Mammary epithelial cell (primary cell): ENCODE data around the gene TGFBRAP1.

Experiments used
- EZH2 ChIP-seq: IDR thresholded peaks from 2 replicates; pipeline ENCODE4 v1.6.1; 2012; ENCODE audit warnings: low read length, inconsistent platforms, borderline replicate concordance
- TF ChIP-seq, protein P1 (sequence below), 2 donors: IDR thresholded peaks in 1 of 2; conservative IDR thresholded peaks in 1 of 2; 2 replicates each; pipeline ENCODE4 v1.5.1; 2011 to 2012; ENCODE audit warnings: inconsistent platforms in 2 of 2, low read length in 2 of 2, mild to moderate bottlenecking in 2 of 2, control low read depth in 1 of 2, low read depth in 1 of 2; ENCODE audit not compliant: insufficient read depth in 1 of 2; ENCODE audit errors: extremely low read depth in 1 of 2

DNA sequence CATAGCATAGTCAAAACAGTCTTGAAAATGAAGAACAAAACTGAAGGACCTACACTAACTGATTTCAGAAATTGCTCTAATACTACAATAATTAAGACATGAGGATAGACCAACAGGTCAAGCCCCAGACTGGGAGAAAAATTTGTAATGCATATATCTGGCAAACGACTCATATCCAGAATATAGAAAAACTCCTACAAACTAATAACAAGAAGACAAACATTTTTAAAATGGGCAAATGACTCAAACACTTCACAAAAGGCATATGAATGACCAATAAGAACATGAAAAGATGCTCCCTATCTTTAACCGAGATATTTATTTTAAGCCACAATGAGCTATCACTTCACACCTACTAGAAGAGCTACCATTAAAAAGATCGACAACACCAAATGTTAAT, 14.2 kb downstream of the TGFBRAP1 start:
- TF ChIP-seq, protein P1, sequence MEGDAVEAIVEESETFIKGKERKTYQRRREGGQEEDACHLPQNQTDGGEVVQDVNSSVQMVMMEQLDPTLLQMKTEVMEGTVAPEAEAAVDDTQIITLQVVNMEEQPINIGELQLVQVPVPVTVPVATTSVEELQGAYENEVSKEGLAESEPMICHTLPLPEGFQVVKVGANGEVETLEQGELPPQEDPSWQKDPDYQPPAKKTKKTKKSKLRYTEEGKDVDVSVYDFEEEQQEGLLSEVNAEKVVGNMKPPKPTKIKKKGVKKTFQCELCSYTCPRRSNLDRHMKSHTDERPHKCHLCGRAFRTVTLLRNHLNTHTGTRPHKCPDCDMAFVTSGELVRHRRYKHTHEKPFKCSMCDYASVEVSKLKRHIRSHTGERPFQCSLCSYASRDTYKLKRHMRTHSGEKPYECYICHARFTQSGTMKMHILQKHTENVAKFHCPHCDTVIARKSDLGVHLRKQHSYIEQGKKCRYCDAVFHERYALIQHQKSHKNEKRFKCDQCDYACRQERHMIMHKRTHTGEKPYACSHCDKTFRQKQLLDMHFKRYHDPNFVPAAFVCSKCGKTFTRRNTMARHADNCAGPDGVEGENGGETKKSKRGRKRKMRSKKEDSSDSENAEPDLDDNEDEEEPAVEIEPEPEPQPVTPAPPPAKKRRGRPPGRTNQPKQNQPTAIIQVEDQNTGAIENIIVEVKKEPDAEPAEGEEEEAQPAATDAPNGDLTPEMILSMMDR (conservative IDR thresholded peaks at IDR 0.05 in 1 of 2, IDR thresholded peaks at IDR 0.05 in 1 of 2; ENCODE audit: extremely low read depth in 1 of 2, insufficient read depth in 1 of 2, low read depth in 1 of 2, low read length in 2 of 2): no peak
- TF ChIP-seq EZH2: no peak
